Left renal cortex interstitium (tissue), 4 donors: Measurements from ENCODE around the gene CD79B. TPM values are rescaled to one million over a fixed set of nuclear protein-coding genes. Genes with fewer than 3 reads are reported as not detected.

Experiments used
- DNase-seq, 4 donors: peaks; one replicate each; pipeline ENCODE4 v3.0.0-alpha.2; 2013; ENCODE audit warnings: low read depth in 4 of 4, low spot score in 2 of 4, missing footprints in 1 of 4
- polyA plus RNA-seq, 4 donors: library from polyadenylated mRNA; unstranded; fragments of 120-200 nt; gene quantifications; one replicate each; pipeline ENCODE4 v1.2.1, GENCODE V29; 2013; ENCODE audit not compliant: insufficient read length in 4 of 4

CD79B gene
- polyA plus RNA-seq, 4 donors, result 1.8 to 3.0 (median 2.9) TPM

- DNase-seq, result no peak
Observed at GRCh38 chr17:63954402-63955063, 22.4 kb upstream of the CD79B start.

- DNase-seq, result no peak
Observed at GRCh38 chr17:63950940-63951907, 19.1 kb upstream of the CD79B start.

- DNase-seq, result no peak
Observed at GRCh38 chr17:63949576-63950250, 17.6 kb upstream of the CD79B start.

GRCh38 chr17:63948521-63948920, 16.4 kb upstream of the CD79B start:
- no peak for DNase-seq

- no peak for DNase-seq
Observed at GRCh38 chr17:63947711-63948330, 15.7 kb upstream of the CD79B start.

- no peak for DNase-seq
Observed at GRCh38 chr17:63946440-63947363, 14.6 kb upstream of the CD79B start.

- DNase-seq, result peak in 1 of 4 donors; percentile 58
Observed at GRCh38 chr17:63945784-63946439, 13.8 kb upstream of the CD79B start.

GRCh38 chr17:63944736-63945499, 12.8 kb upstream of the CD79B start:
- DNase-seq, result no peak

- DNase-seq, result no peak
Observed at GRCh38 chr17:63943745-63944144, 11.6 kb upstream of the CD79B start.

GRCh38 chr17:63942309-63942985, 10.3 kb upstream of the CD79B start:
- DNase-seq, result no peak

GRCh38 chr17:63941751-63942150, 9.6 kb upstream of the CD79B start:
- DNase-seq, result no peak

GRCh38 chr17:63941162-63941561, 9.0 kb upstream of the CD79B start:
- no peak for DNase-seq

- DNase-seq, result no peak
Observed at GRCh38 chr17:63940584-63940983, 8.5 kb upstream of the CD79B start.

- no peak for DNase-seq
Observed at GRCh38 chr17:63939884-63940283, 7.8 kb upstream of the CD79B start.

GRCh38 chr17:63939401-63939800, 7.3 kb upstream of the CD79B start:
- no peak for DNase-seq

- no peak for DNase-seq
Observed at GRCh38 chr17:63937920-63938319, 5.8 kb upstream of the CD79B start.

- DNase-seq, result no peak
Observed at GRCh38 chr17:63937319-63937718, 5.2 kb upstream of the CD79B start.
